ENCODE results near the gene NUAK2.

NUAK2 gene

GRCh38 chr1:205359771-205360565 is 38.4 kb upstream of the NUAK2 start:
- TF ChIP-seq, protein P1, sequence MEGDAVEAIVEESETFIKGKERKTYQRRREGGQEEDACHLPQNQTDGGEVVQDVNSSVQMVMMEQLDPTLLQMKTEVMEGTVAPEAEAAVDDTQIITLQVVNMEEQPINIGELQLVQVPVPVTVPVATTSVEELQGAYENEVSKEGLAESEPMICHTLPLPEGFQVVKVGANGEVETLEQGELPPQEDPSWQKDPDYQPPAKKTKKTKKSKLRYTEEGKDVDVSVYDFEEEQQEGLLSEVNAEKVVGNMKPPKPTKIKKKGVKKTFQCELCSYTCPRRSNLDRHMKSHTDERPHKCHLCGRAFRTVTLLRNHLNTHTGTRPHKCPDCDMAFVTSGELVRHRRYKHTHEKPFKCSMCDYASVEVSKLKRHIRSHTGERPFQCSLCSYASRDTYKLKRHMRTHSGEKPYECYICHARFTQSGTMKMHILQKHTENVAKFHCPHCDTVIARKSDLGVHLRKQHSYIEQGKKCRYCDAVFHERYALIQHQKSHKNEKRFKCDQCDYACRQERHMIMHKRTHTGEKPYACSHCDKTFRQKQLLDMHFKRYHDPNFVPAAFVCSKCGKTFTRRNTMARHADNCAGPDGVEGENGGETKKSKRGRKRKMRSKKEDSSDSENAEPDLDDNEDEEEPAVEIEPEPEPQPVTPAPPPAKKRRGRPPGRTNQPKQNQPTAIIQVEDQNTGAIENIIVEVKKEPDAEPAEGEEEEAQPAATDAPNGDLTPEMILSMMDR (IDR thresholded peaks at IDR 0.05; ENCODE audit: insufficient read depth, low read depth, low read length, missing control alignments), result no peak
- no peak for DNase-seq (ENCODE audit: low read depth)
- H3K4me3 ChIP-seq (ENCODE audit: low read length), result no peak overlapping the region

DNA sequence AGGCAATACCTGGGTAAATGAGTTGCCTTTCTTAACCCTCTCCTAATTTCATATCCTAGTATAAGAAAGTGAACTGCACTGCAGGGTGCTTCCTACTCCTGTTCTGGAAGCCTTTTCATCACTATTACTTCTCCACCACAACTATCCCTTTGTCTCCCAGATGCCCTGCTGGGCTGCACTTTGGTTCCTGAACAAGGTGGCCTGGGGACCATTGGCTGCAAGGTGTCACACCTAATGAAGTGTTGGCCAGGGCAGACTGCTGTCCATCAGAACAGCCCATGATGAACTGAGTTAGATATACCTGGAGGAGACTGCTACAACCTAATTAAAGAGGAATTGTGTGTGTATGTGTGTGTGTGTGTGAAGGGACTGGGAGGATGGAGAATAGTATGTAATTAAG is 37.0 kb upstream of the NUAK2 start:
- no peak overlapping the region for H3K4me3 ChIP-seq (ENCODE audit: low read length)
- TF ChIP-seq, protein P1 (IDR thresholded peaks at IDR 0.05; ENCODE audit: insufficient read depth, low read depth, low read length, missing control alignments), result no peak
- no peak for DNase-seq (ENCODE audit: low read depth)

DNA sequence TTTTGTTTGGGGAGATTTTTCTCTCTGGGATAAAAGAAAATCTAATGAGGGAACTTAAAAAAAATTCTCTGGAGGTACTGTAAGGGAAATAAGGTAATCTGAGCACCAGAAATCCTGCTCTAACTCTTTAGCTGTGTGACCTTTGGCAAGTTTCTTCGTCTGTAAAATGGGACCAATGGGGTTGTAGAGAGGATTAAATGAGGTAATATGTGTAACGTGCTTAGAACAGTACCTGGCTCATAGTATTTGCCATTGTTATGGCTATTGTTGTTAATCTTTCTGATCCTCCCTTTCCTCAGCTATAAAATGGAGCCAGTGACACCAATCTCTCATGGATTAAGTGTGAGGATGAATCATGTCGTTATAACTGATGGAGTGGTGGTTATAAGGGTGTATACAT is 36.0 kb upstream of the NUAK2 start:
- TF ChIP-seq, protein P1 (IDR thresholded peaks at IDR 0.05; ENCODE audit: insufficient read depth, low read depth, low read length, missing control alignments), result no peak
- no peak overlapping the region for H3K4me3 ChIP-seq (ENCODE audit: low read length)

DNA sequence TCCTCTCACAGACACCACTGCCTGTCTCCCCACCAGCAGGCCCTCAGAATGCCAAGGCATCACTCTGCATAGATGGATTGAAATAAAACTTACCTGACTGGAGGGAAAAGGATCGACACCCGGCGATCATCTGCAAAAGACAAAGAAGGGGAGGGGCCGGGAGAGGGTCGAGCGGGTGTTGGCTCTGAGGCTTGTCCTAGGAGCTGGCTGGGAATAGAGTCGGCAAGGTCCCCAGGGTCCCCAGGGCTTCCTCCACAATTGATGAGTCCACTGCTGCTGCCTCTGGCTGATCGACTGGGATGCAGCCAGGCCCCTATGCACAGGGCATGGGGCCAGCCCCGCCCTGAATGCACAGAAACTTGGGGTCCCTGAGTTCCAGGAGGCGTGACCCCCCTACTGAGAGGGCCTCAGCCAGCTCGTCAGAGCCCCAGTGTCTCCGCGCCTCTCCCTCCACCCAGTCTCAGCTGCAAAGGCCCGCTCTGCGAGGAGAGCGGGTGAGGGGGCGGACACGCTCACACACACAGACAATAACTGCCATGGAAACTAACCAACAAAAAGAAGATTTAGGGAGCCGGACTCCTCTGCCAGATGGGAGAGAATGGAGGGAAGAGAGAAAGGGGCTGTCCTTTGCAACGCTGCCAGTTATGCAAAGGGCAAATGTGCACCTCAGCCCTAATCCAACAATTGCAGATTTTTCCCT is 35.0 kb upstream of the NUAK2 start, which contains the start of gene KLHDC8A:
Gene KLHDC8A, minus strand, starts transcription at position 483 of the 700 bp plus-strand sequence. CDS start 13,318 bp downstream, outside the sequence.
- TF ChIP-seq, protein P1 (IDR thresholded peaks at IDR 0.05; ENCODE audit: insufficient read depth, low read depth, low read length, missing control alignments), result no peak
- H3K4me3 ChIP-seq (ENCODE audit: low read length), result no peak within 1 kb of the TSS
- no peak for DNase-seq (ENCODE audit: low read depth)

More for the DNA sequence above, 36.0 kb upstream of the NUAK2 start:
- DNase-seq (ENCODE audit: low read depth), result no peak

DNA sequence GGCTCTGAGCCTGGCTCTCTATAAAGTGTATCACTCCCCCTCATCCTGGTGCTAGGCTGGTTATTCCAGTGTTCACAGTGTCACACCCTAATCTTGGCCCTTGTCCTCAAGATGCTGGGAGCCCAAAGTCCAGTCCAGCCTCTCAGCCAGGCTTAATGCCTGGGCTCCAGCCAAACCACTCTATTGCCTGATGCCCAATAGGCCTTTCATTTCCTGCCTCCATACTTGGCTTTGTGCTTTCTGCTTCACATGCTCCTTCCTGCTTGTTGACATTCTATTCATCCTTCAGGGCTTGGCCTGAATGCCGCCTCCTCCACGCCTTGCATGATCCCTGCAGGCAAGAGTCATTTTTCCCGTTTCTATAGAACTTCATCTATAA is 33.5 kb upstream of the NUAK2 start:
- H3K4me3 ChIP-seq (ENCODE audit: low read length), result no peak overlapping the region
- peak; percentile 43 for DNase-seq (ENCODE audit: low read depth)
- TF ChIP-seq, protein P1 (IDR thresholded peaks at IDR 0.05; ENCODE audit: insufficient read depth, low read depth, low read length, missing control alignments), result no peak

DNA sequence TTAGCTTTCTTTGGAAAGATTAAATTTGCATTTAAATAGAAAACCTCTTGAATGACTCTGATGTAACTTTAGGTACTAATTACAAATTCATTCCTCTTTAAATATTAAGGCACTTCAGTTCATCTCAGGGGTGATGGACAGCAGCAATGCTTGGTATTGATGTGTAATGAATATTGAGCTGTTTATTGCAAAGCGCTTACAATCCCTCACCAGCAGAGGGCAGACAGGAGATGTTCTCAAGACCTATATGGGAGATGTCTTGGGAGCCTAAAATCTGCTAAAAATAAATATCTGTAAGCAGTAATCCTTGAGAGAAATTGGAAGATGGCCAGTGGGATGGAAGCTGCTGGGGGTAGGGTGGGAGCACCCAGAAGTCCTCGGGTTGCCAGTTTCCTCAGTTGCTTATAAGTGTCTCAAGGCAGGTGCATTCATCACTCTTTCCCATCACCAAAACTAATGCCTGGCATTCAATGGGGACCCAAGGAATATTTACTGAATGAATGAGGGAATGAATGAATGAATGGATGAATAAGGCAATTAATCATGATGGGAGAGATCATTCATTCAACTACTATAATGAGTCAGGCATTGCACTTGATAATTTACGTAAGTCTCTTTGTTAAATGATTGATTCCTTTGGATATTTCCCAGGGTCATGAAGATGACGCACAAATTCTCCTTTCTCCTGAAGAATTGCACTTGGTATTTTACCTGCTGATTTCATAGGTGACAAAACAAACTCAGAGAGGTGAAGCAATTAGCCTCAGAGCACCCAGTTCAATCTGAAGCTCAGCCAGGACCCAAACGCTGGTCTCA is 32.9 kb upstream of the NUAK2 start:
- TF ChIP-seq, protein P1 (IDR thresholded peaks at IDR 0.05; ENCODE audit: insufficient read depth, low read depth, low read length, missing control alignments), result peak; percentile 88
- no peak overlapping the region for H3K4me3 ChIP-seq (ENCODE audit: low read length)
- peak; percentile 75 for DNase-seq (ENCODE audit: low read depth)

All from epithelial cell of esophagus (primary cell).